C4-2B (cell line): ENCODE results near the gene GALNT8.

Source experiments
- CTCF ChIP-seq: fragments of 450-650 bp; conservative IDR thresholded peaks from 2 replicates; pipeline ENCODE4 v1.5.1; 2017; ENCODE audit warnings: mild to moderate bottlenecking
- ZFX ChIP-seq: fragments of 450-650 bp; IDR thresholded peaks from 2 replicates; pipeline ENCODE4 v1.6.1; 2017

- TF ChIP-seq CTCF, result no peak
- TF ChIP-seq ZFX, result no peak
These were observed 55.7 kb downstream of the GALNT8 start for GRCh38 chr12:4775936-4776335.
